HUES6 (cell line): ENCODE results near the gene PSMA6.

Experiments
- H3K27ac ChIP-seq: 2 replicates; pipeline ENCODE4 v1.7.0; 2013; ENCODE audit warnings: low read depth, mild to moderate bottlenecking, low read length, inconsistent platforms
- H3K27me3 ChIP-seq: 2 replicates; pipeline ENCODE4 v1.6.1; 2013; ENCODE audit warnings: low read length; ENCODE audit not compliant: control insufficient read depth, insufficient read depth
- H3K36me3 ChIP-seq: 2 replicates; pipeline ENCODE4 v1.6.1; 2013; ENCODE audit warnings: low read length; ENCODE audit not compliant: control insufficient read depth, insufficient read depth
- H3K4me1 ChIP-seq: 2 replicates; pipeline ENCODE4 v1.6.1; 2013; ENCODE audit warnings: low read length; ENCODE audit not compliant: control insufficient read depth, insufficient read depth
- H3K4me3 ChIP-seq: 2 replicates; pipeline ENCODE4 v1.5.1; 2013; ENCODE audit warnings: low read depth, low read length
- H3K9ac ChIP-seq: one replicate; pipeline ENCODE4 v1.6.1; 2013; ENCODE audit warnings: mild to moderate bottlenecking, low read length
- H3K9me3 ChIP-seq: 2 replicates; pipeline ENCODE4 v1.6.1; 2013; ENCODE audit warnings: low read depth, low read length; ENCODE audit not compliant: control insufficient read depth, insufficient read depth

The PSMA6 gene

DNA sequence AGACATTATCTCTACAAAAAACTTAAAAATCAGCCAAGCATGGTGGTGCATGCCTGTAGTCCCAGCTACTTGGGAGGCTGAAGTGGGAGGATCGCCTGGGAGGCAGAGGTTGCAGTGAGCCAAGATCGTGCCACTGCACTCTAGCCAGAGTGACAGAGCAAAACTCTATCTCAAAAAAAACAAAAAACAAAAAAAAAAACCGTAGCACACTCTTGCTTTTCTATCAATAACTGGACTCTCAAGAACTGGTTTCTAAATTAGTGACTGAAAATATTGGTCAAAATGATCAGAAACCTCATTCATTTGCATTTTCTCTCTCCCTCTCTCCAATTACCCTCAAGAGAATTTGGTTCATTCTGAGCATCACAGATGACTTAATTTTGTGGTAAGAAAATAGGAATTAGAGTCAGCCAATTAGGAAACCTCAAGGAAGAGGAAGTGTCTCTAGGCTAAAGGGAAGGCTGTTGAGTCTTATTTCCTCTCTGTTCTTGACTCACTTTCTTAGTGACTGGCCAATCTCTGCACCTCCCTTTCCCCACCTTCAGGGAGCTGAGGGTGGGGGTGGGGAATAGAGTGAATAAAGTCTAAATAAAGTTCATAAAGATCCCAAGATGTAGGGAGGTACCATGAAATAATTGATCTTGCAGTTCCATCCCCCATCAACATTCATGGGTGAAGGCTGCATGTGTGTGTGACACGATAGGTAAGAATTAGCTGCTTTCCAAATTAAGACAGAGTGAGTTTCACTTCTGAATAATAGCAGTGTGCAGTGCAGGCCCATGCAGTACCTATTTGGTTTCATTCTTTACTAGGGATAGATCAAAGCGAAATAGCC lies 6.8 kb upstream of the PSMA6 start:
- no peak overlapping the region for H3K9ac ChIP-seq
- no peaks in the 10 kb centered on the region for H3K27me3 ChIP-seq
- no peaks in the 10 kb centered on the region for H3K4me1 ChIP-seq
- no peak overlapping the region for H3K27ac ChIP-seq
- H3K4me3 ChIP-seq: no peak overlapping the region
- H3K9me3 ChIP-seq: no peaks in the 10 kb centered on the region
- 0 out of 2 replicates have a peak, but pooled peaks cover 3% of the 10 kb centered on the region for H3K36me3 ChIP-seq

DNA sequence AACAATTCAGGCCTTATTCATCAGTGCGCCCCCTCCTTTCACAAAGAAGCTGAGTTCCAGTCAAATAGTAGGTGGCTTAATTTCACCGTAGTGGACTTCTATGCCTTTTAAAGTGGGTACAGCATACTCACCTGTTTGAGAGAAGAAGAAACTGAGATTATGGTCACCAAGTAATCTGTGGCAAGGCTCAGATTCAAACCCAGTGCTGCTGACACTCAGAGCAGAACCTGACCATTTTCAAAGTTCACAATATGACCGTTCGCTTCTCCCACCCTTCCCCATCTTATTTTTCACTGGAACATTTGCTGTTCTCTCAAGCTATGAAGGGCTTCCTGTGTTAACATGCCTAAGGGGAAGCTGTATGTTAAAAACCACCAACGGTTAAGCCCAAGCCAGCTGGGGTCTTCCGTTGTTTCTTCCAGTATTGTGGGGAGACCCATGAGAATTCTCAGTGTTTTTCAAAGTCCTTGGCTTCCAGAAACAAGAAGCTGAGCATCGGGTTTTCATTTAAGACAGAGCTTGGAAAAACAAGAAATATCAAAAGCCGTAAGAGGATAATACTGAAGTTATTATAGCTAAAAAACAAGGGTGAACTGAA lies 6.1 kb upstream of the PSMA6 start:
- Histone ChIP-seq H3K4me1 (no peaks in the 10 kb centered on the region), H3K27ac (no peak overlapping the region), H3K36me3 (0 out of 2 replicates have a peak, but pooled peaks cover 3% of the 10 kb centered on the region), H3K9ac (no peak overlapping the region), H3K27me3 (no peaks in the 10 kb centered on the region), H3K4me3 (no peak overlapping the region), H3K9me3 (no peaks in the 10 kb centered on the region)

DNA sequence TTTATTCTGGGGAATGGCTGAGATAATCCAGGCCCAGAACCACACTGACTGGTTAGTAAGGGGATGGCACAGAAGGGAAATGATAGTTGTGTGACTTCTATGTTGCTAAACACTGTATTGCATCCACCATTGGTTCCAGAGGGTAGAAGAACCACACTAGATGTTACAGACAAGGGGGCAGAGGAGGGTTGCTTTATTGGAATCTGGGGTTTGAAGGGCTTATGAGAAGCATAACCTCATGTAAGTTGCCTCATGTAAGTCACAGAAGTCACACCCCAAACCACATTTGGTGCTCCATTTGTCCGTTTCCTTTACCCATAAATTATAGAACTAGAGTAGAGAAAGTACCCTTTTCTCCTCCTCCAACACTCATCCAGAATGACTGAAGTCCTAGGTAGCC lies 5.5 kb upstream of the PSMA6 start:
- Histone ChIP-seq H3K9me3 (no peaks in the 10 kb centered on the region), H3K4me1 (no peaks in the 10 kb centered on the region; the same call in 1 of the 2 replicates), H3K36me3 (0 out of 2 replicates have a peak, but pooled peaks cover 3% of the 10 kb centered on the region), H3K27ac (no peak overlapping the region), H3K4me3 (no peak overlapping the region), H3K9ac (no peak overlapping the region), H3K27me3 (no peaks in the 10 kb centered on the region)

DNA sequence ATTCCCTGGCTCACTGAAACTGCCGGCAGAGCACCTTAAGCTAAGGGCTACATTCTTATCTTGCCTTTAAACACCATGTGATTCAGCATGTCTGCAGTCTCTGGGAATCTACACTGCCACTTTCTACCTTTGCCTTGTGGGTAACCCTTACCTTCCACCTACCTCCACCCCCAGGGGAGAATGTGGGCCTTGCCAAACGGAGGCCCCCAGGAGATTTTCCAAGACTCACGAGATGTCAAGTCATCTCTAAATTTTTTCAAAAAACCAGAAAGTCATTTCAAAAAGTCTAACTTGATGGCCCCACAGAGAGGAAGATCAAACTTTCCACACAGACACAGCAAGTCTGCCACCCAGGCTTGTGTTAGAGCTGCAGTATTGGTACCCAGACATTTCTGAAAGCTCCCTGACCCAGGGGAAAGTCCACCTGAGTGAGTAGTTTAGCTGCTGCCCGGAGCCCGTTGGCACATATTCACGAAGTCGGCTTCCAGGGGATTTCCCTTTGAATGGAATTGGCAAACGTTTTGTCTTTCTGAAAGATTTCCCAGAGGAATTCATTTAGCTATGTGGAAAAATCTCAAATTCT lies 4.7 kb upstream of the PSMA6 start:
- 0 out of 2 replicates have a peak, but pooled peaks cover under 1% of the 10 kb centered on the region for H3K36me3 ChIP-seq
- no peaks in the 10 kb centered on the region for H3K9me3 ChIP-seq
- H3K4me1 ChIP-seq: no peaks in the 10 kb centered on the region; the same call in 1 of the 2 replicates
- H3K9ac ChIP-seq: no peak overlapping the region
- H3K27ac ChIP-seq: no peak overlapping the region
- no peak overlapping the region for H3K4me3 ChIP-seq
- no peaks in the 10 kb centered on the region for H3K27me3 ChIP-seq

DNA sequence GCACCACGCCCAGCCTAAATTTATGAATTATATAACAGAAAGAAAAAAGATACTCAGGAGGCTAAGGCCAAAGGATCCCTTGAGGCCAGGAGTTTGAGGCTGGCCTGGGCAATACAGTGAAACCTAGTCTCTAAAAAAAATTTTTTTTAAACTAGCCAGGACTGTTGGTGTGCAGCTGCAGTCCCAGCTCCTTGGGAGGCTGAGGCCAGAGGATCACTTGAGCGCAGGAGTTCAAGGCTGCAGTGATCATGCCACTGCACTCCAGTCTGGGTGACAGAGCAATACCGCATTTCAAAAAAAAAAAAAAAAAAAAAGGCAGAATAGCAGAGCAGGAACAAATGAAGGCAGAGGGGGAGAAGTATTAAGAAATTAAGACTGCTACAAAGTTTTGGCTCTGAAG lies 2.6 kb upstream of the PSMA6 start:
- Histone ChIP-seq H3K27me3 (no peaks in the 10 kb centered on the region), H3K9ac (no peak overlapping the region), H3K4me3 (no peak overlapping the region), H3K36me3 (no peaks in the 10 kb centered on the region), H3K9me3 (no peaks in the 10 kb centered on the region), H3K27ac (no peak overlapping the region), H3K4me1 (peaks cover 7% of the 10 kb centered on the region)

DNA sequence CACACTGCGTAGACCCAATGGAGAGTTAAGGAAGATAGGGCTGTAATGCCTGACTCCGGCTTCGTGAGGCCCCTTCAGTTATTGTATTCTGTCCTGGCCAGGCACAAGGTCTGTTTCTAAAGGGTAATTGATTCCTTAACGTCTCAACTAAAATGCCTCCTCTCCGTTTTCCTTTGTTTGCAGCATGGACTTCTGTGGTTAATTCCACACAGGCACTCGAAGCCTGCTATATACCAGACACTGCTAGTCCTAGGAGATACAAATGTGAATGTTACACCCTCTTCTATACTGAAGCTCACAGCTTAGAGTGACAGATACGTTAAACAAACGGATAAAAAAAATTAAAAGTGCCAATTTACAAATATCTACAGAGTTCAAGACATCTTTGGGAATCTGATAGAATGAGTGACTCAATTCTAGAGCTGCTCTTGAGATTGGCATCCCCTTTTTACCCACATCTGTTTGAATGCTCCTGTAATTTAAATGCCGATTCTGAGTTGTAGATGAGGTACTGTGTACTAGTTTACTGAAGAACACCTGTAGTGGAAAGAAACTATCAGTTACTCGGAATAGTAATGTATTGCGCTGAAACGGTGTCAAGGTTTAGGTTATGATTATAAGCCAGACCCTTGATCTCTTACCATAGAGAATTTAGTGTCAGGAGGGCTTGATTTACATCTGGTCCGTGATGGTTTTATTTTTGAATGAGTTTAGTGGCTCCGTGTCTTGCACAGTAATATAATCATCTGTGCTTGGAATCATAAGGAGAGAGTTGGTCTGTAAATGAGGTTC lies 784 bp downstream of the PSMA6 start:
- H3K4me3 ChIP-seq: peak overlapping the region; percentile 92
- H3K9me3 ChIP-seq: no peaks in the 10 kb centered on the region
- peak overlapping the region; percentile 83 for H3K27ac ChIP-seq
- no peaks in the 10 kb centered on the region for H3K27me3 ChIP-seq
- peaks cover 7% of the 10 kb centered on the region for H3K4me1 ChIP-seq
- no peaks in the 10 kb centered on the region for H3K36me3 ChIP-seq
- peak overlapping the region; percentile 96 for H3K9ac ChIP-seq

DNA sequence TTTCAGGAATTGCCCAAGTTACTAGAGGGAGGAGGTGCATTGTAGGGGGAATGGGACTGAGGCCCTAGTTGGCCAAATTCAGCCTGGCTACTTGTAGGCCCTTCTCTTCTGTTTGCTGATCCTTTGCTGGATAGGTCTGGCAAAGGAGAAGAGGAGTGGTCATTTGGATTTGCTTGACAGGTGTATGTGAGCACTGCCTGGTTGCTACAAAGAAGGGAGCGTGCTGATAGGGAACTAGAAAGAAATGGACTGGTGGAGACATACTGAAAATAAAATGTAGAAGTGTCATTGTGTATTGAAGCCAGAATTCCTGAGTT lies 3.6 kb downstream of the PSMA6 start:
- H3K27ac ChIP-seq: no peak overlapping the region
- H3K9me3 ChIP-seq: no peaks in the 10 kb centered on the region
- no peak overlapping the region for H3K9ac ChIP-seq
- no peaks in the 10 kb centered on the region for H3K36me3 ChIP-seq
- no peak overlapping the region for H3K4me3 ChIP-seq
- peaks cover 7% of the 10 kb centered on the region for H3K4me1 ChIP-seq
- H3K27me3 ChIP-seq: no peaks in the 10 kb centered on the region

DNA sequence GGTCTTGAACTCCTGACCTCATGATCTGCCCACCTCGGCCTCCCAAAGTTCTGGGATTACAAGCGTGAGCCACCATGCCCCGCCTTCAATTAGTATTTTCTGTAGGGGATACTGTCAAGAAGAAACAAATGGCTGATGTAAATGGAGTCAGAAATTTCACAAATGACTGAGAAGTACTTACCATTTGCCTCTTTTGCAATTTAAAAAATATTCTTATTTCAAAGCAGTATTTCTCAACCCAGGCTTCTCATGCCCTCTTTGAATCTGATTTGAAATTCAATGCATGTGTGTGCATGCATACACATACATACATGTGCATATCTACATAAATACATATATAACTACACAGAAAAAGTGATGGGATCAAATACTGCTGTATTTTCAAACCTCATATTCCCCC lies 4.4 kb downstream of the PSMA6 start:
- Histone ChIP-seq H3K36me3 (no peaks in the 10 kb centered on the region), H3K9me3 (no peaks in the 10 kb centered on the region), H3K4me1 (peaks cover 7% of the 10 kb centered on the region), H3K4me3 (no peak overlapping the region), H3K27ac (no peak overlapping the region), H3K27me3 (no peaks in the 10 kb centered on the region), H3K9ac (no peak overlapping the region)

DNA sequence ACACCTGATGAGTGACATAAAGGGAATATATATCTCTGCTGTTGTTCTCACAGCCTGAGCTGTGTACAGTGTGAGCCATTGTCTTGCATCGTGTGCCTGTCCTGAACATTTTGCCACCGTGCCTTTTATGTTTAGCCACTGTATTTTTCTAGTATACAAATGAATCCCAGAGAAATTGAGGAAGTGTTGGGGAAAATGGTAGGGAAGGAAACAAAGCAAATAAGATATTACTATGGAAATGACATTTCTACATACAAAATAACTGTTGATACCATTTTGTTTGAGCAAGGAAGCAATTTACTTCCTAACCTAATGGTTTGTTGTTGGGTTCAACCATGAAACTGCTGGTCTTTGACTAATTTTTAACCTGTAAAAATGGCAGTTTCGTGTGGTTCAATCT lies 5.5 kb downstream of the PSMA6 start:
- no peaks in the 10 kb centered on the region for H3K9me3 ChIP-seq
- H3K27ac ChIP-seq: no peak overlapping the region
- no peak overlapping the region for H3K9ac ChIP-seq
- H3K4me1 ChIP-seq: peaks cover 7% of the 10 kb centered on the region; the same call in 1 of the 2 replicates
- H3K4me3 ChIP-seq: no peak overlapping the region
- peaks cover 2% of the 10 kb centered on the region for H3K36me3 ChIP-seq
- no peaks in the 10 kb centered on the region for H3K27me3 ChIP-seq

DNA sequence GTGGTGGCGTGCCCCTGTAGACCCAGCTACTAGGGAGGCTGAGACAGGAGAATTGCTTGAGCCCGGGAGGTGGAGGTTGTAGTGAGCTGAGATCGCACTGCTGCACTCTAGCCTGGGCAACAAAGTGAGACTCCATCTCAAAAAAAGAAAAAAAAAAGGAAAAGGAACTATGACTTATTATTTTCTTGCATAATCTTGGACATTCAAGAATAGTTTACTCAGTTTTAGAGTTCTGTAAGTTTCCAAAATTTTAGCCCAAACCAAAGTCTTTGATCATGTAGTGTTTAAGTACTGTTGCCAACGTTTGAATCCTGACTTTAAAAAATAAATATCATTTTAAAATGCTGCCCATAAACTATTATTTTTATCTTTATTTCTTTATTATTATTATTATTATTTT lies 6.2 kb downstream of the PSMA6 start:
- Histone ChIP-seq H3K27me3 (no peaks in the 10 kb centered on the region), H3K9me3 (no peaks in the 10 kb centered on the region), H3K4me1 (peaks cover 7% of the 10 kb centered on the region; the same call in 1 of the 2 replicates), H3K4me3 (no peak overlapping the region), H3K9ac (no peak overlapping the region), H3K36me3 (peaks cover 4% of the 10 kb centered on the region), H3K27ac (no peak overlapping the region)
